Prostate gland (tissue), 2 donors: Measurements from ENCODE around the gene CDYL2. TPM values are rescaled to one million over a fixed set of nuclear protein-coding genes. Genes with fewer than 3 reads are reported as not detected.

Experiments used
- DNase-seq: peaks from one replicate; pipeline ENCODE4 v3.0.0-alpha.2; 2019; ENCODE audit warnings: low spot score
- H3K27ac ChIP-seq, 2 donors: fragments of 200-600 bp; sonication (generic); 2 replicates each; pipeline ENCODE4 v1.5.1; 2017 to 2019
- H3K27me3 ChIP-seq: fragments of 200-600 bp; sonication (generic); replicated peaks from 2 replicates; pipeline ENCODE4 v1.5.1; 2019; ENCODE audit not compliant: insufficient read depth
- H3K36me3 ChIP-seq, 2 donors: fragments of 200-600 bp; sonication (generic); 1 replicate in 1 of 2; 2 replicates in 1 of 2; pipeline versions ENCODE4 v1.5.1 to v1.8.1; 2017 to 2019
- H3K4me1 ChIP-seq: fragments of 200-600 bp; sonication (generic); replicated peaks from 2 replicates; pipeline ENCODE4 v1.5.1; 2019
- H3K4me3 ChIP-seq, 2 donors: fragments of 200-600 bp; sonication (generic); 2 replicates each; pipeline ENCODE4 v1.5.1; 2017 to 2019
- H3K9me3 ChIP-seq: fragments of 200-600 bp; sonication (generic); 2 replicates; pipeline ENCODE4 v1.5.1; 2017
- POLR2A ChIP-seq: fragments of 450-650 bp; IDR thresholded peaks from one replicate; pipeline ENCODE4 v1.6.1; 2016; ENCODE audit warnings: antibody characterized with exemption, mild to moderate bottlenecking
- POLR2AphosphoS5 ChIP-seq: sonication (generic); formaldehyde crosslinking; IDR thresholded peaks from one replicate; pipeline ENCODE4 v1.6.1; 2017; ENCODE audit warnings: antibody characterized with exemption
- WGBS: methylation state at CpG from one replicate; pipeline ENCODE4 v1.1.5; 2018; 5-methylcytosine and 5-hydroxymethylcytosine counted together
- intact Hi-C: fragments of 100-400 bp; cut with DNase I; formaldehyde crosslinking; loops from one replicate; pipeline ENCODE4 v1.14.2; 2022
- total RNA-seq, 2 donors: library from RNA; depleted of rRNA; stranded (reverse); fragments of >200 nt; gene quantifications; one replicate each; pipeline ENCODE4 v1.1.0, GENCODE V29; 2016
- TF ChIP-seq, protein P1 (sequence below), 4 experiments: fragments of 200-600 bp in 2 of 4; fragments of 450-650 bp in 2 of 4; sonication (generic) in 2 of 4; IDR thresholded peaks; 1 replicate in 3 of 4; 2 replicates in 1 of 4; pipeline ENCODE4 v1.5.1; 2016 to 2019; ENCODE audit warnings: antibody characterized with exemption in 4 of 4, mild to moderate bottlenecking in 2 of 4, moderate library complexity in 2 of 4

CDYL2 gene
- total RNA-seq, 2 donors from 2014 or later, result 42.8 to 63.7 TPM

- intact Hi-C loops, result no loop called here
- DNase-seq, result no peak
- no peak overlapping the region for H3K27ac ChIP-seq
- H3K27me3 ChIP-seq, result no peaks in the 10 kb centered on the region
- no peaks in the 10 kb centered on the region for H3K4me1 ChIP-seq
- H3K36me3 ChIP-seq, result no peaks in the 10 kb centered on the region
- TF ChIP-seq POLR2AphosphoS5, result no peak
- TF ChIP-seq POLR2A, result no peak
- TF ChIP-seq, protein P1, sequence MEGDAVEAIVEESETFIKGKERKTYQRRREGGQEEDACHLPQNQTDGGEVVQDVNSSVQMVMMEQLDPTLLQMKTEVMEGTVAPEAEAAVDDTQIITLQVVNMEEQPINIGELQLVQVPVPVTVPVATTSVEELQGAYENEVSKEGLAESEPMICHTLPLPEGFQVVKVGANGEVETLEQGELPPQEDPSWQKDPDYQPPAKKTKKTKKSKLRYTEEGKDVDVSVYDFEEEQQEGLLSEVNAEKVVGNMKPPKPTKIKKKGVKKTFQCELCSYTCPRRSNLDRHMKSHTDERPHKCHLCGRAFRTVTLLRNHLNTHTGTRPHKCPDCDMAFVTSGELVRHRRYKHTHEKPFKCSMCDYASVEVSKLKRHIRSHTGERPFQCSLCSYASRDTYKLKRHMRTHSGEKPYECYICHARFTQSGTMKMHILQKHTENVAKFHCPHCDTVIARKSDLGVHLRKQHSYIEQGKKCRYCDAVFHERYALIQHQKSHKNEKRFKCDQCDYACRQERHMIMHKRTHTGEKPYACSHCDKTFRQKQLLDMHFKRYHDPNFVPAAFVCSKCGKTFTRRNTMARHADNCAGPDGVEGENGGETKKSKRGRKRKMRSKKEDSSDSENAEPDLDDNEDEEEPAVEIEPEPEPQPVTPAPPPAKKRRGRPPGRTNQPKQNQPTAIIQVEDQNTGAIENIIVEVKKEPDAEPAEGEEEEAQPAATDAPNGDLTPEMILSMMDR (IDR thresholded peaks at IDR 0.05), result no peak
- H3K4me3 ChIP-seq, result no peak overlapping the region
- 74% methylated on average over 4 of the region's 4 CpGs for WGBS
- H3K9me3 ChIP-seq, result no peaks in the 10 kb centered on the region
Measured at GRCh38 chr16:80559369-80559768, 245.0 kb downstream of the CDYL2 start.

GRCh38 chr16:80557037-80557436, 247.4 kb downstream of the CDYL2 start:
- Histone ChIP-seq H3K27ac (no peak overlapping the region), H3K36me3 (no peaks in the 10 kb centered on the region), H3K4me3 (no peak overlapping the region), H3K4me1 (no peaks in the 10 kb centered on the region), H3K9me3 (no peaks in the 10 kb centered on the region), H3K27me3 (no peaks in the 10 kb centered on the region)
- WGBS, result 69% methylated on average over 5 of the region's 5 CpGs
- DNase-seq, result peak; percentile 20
- intact Hi-C loops, result no loop called here
- no peak for TF ChIP-seq POLR2A
- TF ChIP-seq POLR2AphosphoS5, result no peak
- TF ChIP-seq, protein P1 (IDR thresholded peaks at IDR 0.05), result no peak

DNA sequence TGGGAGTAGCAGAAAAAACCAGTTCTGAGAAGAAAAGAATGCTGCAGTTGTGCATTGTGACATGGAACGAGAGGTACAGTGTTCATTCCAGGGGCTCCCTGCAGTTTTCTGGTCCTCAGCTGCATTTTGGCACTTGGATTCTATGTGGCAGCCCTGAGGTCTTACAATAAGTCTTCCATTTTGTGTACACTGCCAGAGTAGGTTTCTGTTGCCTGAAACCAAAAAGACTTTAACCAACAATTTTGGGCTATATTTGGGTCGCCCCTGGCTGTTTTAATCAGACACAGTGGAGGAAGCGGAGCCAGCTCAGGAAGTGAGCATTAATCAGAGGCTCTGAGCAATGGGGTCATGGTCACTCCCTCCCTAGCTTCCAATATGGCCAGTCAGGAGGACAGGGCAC, 247.9 kb downstream of the CDYL2 start:
- no peak for DNase-seq
- WGBS, result 53% methylated on average over 3 of the region's 3 CpGs
- no peaks in the 10 kb centered on the region for H3K27me3 ChIP-seq
- H3K4me3 ChIP-seq, result no peak overlapping the region
- no peaks in the 10 kb centered on the region for H3K36me3 ChIP-seq
- no peak overlapping the region for H3K27ac ChIP-seq
- H3K9me3 ChIP-seq, result no peaks in the 10 kb centered on the region
- H3K4me1 ChIP-seq, result no peaks in the 10 kb centered on the region
- intact Hi-C loops, result no loop called here
- TF ChIP-seq POLR2A (no peak), POLR2AphosphoS5 (no peak)
- TF ChIP-seq, protein P1 (IDR thresholded peaks at IDR 0.05), result no peak

- Histone ChIP-seq H3K4me1 (no peaks in the 10 kb centered on the region), H3K27ac (no peak overlapping the region), H3K36me3 (no peaks in the 10 kb centered on the region), H3K27me3 (no peaks in the 10 kb centered on the region), H3K9me3 (no peaks in the 10 kb centered on the region), H3K4me3 (no peak overlapping the region)
- DNase-seq, result no peak
- 23% methylated on average over 2 of the region's 2 CpGs for WGBS
- intact Hi-C loops, result no loop called here
- TF ChIP-seq, protein P1 (IDR thresholded peaks at IDR 0.05), result no peak
- TF ChIP-seq POLR2A, result no peak
- no peak for TF ChIP-seq POLR2AphosphoS5
Measured at GRCh38 chr16:80554033-80554432, 250.4 kb downstream of the CDYL2 start.

- Histone ChIP-seq H3K27ac (no peak overlapping the region), H3K4me1 (no peaks in the 10 kb centered on the region), H3K4me3 (no peak overlapping the region), H3K9me3 (no peaks in the 10 kb centered on the region), H3K36me3 (no peaks in the 10 kb centered on the region), H3K27me3 (no peaks in the 10 kb centered on the region)
- 24% methylated on average over 5 of the region's 5 CpGs for WGBS
- DNase-seq, result peak; percentile 54
- peak; percentile 18 for TF ChIP-seq POLR2AphosphoS5
- TF ChIP-seq, protein P1 (IDR thresholded peaks at IDR 0.05), result no peak
- intact Hi-C loops, result no loop called here
Measured at GRCh38 chr16:80552277-80552676, 252.1 kb downstream of the CDYL2 start.

Other genes with a start within 250 kb of the CDYL2 start
- 100 to 1,000 TPM in 1 of 2 donors, 10 to 100 TPM in 1; 38.9 to 153 TPM for gene CMC2, start 202.3 kb upstream of the CDYL2 start, total RNA-seq
- gene CENPN, start 202.6 kb upstream of the CDYL2 start, total RNA-seq, result 100 to 1,000 TPM in 1 of 2 donors, 10 to 100 TPM in 1; 40.6 to 103 TPM
- gene ATMIN, start 231.2 kb upstream of the CDYL2 start, total RNA-seq, result 10 to 100 TPM; 47.1 to 62.4 TPM